ENCODE measurements around the gene FAM120B.
A peak's percentile ranks its signal among the peaks of the same experiment; 100 is the strongest.

FAM120B gene

DNA sequence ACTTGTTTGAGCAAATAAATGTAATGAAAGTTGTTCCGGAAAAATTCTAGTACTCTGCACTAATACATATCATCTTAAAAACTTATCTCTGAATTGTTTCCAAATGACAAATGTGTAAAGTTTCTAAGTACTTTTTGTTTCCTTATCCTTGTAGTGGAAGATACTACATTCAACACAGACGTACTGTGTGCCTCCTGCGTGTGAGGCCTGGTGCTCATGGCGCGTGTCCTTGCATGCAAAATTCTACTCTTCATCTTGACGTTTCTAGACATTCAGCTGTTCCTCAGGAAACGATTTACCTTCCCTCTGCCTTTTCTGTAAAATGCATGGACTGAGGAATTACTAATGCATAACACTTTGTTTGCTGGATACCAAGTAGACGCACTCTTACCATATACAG, 27.1 kb upstream of the FAM120B start:
- H4K20me1 ChIP-seq (ENCODE audit: insufficient read depth, low read length), result no peaks in the 10 kb centered on the region
- no peaks in the 10 kb centered on the region for H3K9me3 ChIP-seq (ENCODE audit: low read length)
- no peaks in the 10 kb centered on the region for H3K36me3 ChIP-seq (ENCODE audit: insufficient read depth, low read length)
- H3K27me3 ChIP-seq (ENCODE audit: insufficient read depth, low read length), result no peaks in the 10 kb centered on the region
- no peak for TF ChIP-seq EZH2 (IDR thresholded peaks at IDR 0.05; ENCODE audit: borderline replicate concordance, low read length)
- TF ChIP-seq, protein P1, sequence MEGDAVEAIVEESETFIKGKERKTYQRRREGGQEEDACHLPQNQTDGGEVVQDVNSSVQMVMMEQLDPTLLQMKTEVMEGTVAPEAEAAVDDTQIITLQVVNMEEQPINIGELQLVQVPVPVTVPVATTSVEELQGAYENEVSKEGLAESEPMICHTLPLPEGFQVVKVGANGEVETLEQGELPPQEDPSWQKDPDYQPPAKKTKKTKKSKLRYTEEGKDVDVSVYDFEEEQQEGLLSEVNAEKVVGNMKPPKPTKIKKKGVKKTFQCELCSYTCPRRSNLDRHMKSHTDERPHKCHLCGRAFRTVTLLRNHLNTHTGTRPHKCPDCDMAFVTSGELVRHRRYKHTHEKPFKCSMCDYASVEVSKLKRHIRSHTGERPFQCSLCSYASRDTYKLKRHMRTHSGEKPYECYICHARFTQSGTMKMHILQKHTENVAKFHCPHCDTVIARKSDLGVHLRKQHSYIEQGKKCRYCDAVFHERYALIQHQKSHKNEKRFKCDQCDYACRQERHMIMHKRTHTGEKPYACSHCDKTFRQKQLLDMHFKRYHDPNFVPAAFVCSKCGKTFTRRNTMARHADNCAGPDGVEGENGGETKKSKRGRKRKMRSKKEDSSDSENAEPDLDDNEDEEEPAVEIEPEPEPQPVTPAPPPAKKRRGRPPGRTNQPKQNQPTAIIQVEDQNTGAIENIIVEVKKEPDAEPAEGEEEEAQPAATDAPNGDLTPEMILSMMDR (IDR thresholded peaks at IDR 0.05; ENCODE audit: low read length), result no peak
- peaks cover 4% of the 10 kb centered on the region; the same call in 1 of the 2 replicates for H3F3A ChIP-seq (ENCODE audit: insufficient read depth, low read length)
- no peaks in the 10 kb centered on the region for H3K9me2 ChIP-seq (ENCODE audit: low read depth, low read length)
- peaks cover 34% of the 10 kb centered on the region for H3K4me1 ChIP-seq (ENCODE audit: insufficient read depth, low read length, severe bottlenecking)
- no peak overlapping the region for H2AFZ ChIP-seq (ENCODE audit: low read length)
- H3K9ac ChIP-seq (ENCODE audit: low read length), result no peak overlapping the region
- H3K79me2 ChIP-seq (ENCODE audit: insufficient read depth, low read length), result no peaks in the 10 kb centered on the region
- no peak overlapping the region for H3K4me3 ChIP-seq (ENCODE audit: low read depth, low read length, poor library complexity, severe bottlenecking)
- 0 out of 2 replicates have a peak overlapping the region, but pooled peaks have one; percentile 89 for H3K4me2 ChIP-seq (ENCODE audit: low read length)
- peak overlapping the region; percentile 64 for H3K27ac ChIP-seq (ENCODE audit: low read depth, low read length, poor library complexity, severe bottlenecking)

DNA sequence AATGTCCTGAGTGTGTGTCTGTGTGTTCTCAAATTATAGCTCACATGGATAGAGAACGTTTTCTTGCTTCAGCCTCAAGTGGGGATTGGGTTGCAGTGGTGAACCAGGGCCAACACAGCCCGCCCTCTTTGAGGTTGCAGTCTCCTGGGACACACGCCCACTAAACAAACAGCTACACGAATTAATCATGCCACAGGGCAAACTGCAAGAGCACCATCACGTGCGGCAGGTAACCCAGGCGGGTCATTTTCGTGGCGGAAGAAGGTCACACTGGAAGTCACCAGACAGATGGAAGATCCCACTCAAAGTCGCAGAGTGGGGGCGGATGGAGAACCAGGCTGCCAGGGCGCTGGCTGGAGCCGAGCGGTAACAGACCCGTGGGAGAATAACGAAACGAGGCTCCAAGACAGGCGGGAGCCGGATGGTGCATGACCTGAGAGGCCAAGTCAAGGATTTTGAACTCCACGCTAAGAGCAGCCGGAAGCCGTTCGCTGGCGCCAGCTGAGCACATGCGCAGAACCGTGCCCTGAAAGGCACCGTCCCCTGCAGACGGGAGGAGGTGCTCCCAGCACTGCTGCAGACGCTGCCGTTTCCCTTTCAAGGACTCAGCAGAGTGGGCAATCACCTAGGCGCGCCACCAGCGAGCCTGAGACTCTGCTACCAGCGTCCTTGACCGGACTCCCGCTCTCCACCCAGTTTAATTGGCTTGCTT, 26.4 kb upstream of the FAM120B start:
- H2AFZ ChIP-seq (ENCODE audit: low read length), result peak overlapping the region; percentile 80
- TF ChIP-seq, protein P1 (IDR thresholded peaks at IDR 0.05; ENCODE audit: low read length), result no peak
- TF ChIP-seq EZH2 (IDR thresholded peaks at IDR 0.05; ENCODE audit: borderline replicate concordance, low read length), result no peak
- no peaks in the 10 kb centered on the region for H3K9me2 ChIP-seq (ENCODE audit: low read depth, low read length)
- no peaks in the 10 kb centered on the region for H4K20me1 ChIP-seq (ENCODE audit: insufficient read depth, low read length)
- peak overlapping the region; percentile 64 for H3K27ac ChIP-seq (ENCODE audit: low read depth, low read length, poor library complexity, severe bottlenecking)
- peaks cover 4% of the 10 kb centered on the region; the same call in 1 of the 2 replicates for H3F3A ChIP-seq (ENCODE audit: insufficient read depth, low read length)
- no peaks in the 10 kb centered on the region for H3K27me3 ChIP-seq (ENCODE audit: insufficient read depth, low read length)
- no peaks in the 10 kb centered on the region for H3K9me3 ChIP-seq (ENCODE audit: low read length)
- H3K9ac ChIP-seq (ENCODE audit: low read length), result peak overlapping the region; percentile 70
- H3K4me2 ChIP-seq (ENCODE audit: low read length), result peak overlapping the region; percentile 89
- no peaks in the 10 kb centered on the region for H3K79me2 ChIP-seq (ENCODE audit: insufficient read depth, low read length)
- H3K4me1 ChIP-seq (ENCODE audit: insufficient read depth, low read length, severe bottlenecking), result peaks cover 34% of the 10 kb centered on the region
- peak overlapping the region; percentile 62 for H3K4me3 ChIP-seq (ENCODE audit: low read depth, low read length, poor library complexity, severe bottlenecking)
- H3K36me3 ChIP-seq (ENCODE audit: insufficient read depth, low read length), result no peaks in the 10 kb centered on the region

DNA sequence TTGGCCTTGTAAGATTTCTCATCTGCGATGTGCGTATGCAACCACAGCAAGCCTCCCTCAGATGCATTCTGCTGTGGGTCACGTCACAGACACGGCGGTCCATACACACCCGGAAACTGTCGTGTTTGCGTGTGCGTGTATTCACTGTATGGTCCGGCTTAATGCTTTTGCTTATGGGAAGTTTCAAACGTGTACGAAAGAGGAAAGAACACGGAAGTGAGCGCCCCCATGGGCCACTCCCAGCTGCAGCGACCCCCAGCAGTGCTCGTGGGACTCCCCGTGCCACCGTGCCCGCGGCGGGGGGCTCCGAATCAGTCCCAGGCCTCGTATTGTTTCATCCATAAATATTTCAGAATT, 25.9 kb upstream of the FAM120B start:
- no peaks in the 10 kb centered on the region for H3K36me3 ChIP-seq (ENCODE audit: insufficient read depth, low read length)
- H3K9me3 ChIP-seq (ENCODE audit: low read length), result no peaks in the 10 kb centered on the region
- H3F3A ChIP-seq (ENCODE audit: insufficient read depth, low read length), result peaks cover 4% of the 10 kb centered on the region; the same call in 1 of the 2 replicates
- peaks cover 34% of the 10 kb centered on the region for H3K4me1 ChIP-seq (ENCODE audit: insufficient read depth, low read length, severe bottlenecking)
- no peaks in the 10 kb centered on the region for H3K27me3 ChIP-seq (ENCODE audit: insufficient read depth, low read length)
- H3K9me2 ChIP-seq (ENCODE audit: low read depth, low read length), result no peaks in the 10 kb centered on the region
- peak overlapping the region; percentile 70 for H3K9ac ChIP-seq (ENCODE audit: low read length)
- no peaks in the 10 kb centered on the region for H3K79me2 ChIP-seq (ENCODE audit: insufficient read depth, low read length)
- H3K4me2 ChIP-seq (ENCODE audit: low read length), result peak overlapping the region; percentile 89
- H2AFZ ChIP-seq (ENCODE audit: low read length), result peak overlapping the region; percentile 61
- peak overlapping the region; percentile 62 for H3K4me3 ChIP-seq (ENCODE audit: low read depth, low read length, poor library complexity, severe bottlenecking)
- TF ChIP-seq, protein P1 (IDR thresholded peaks at IDR 0.05; ENCODE audit: low read length), result peak; percentile 39
- TF ChIP-seq EZH2 (IDR thresholded peaks at IDR 0.05; ENCODE audit: borderline replicate concordance, low read length), result no peak
- peak overlapping the region; percentile 64 for H3K27ac ChIP-seq (ENCODE audit: low read depth, low read length, poor library complexity, severe bottlenecking)
- H4K20me1 ChIP-seq (ENCODE audit: insufficient read depth, low read length), result no peaks in the 10 kb centered on the region
